IMR-90 (cell line): ENCODE results near the gene ABCG8. TPM values are rescaled to one million over a fixed set of nuclear protein-coding genes. Genes with fewer than 3 reads are reported as not detected.
A peak's percentile ranks its signal among the peaks of the same experiment; 100 is the strongest.

Experiments
- ATAC-seq: fragments of 200-7000 bp; cut with Tn5 transposase; 2 replicates; pipeline ENCODE4 v1.9.1; 2020; ENCODE audit warnings: low read depth, mild to moderate bottlenecking, moderate library complexity
- Bru-seq: library from RNA; stranded (reverse); fragments of 400-500 nt; gene quantifications from one replicate; lab custom pipeline; 2021; lab: Mats Ljungman, UMichigan
- BruChase-seq, 2 experiments: library from RNA; stranded (reverse); fragments of 400-500 nt; gene quantifications; one replicate each; lab custom pipeline; 2021; lab: Mats Ljungman, UMichigan
- BruUV-seq: library from RNA; stranded (reverse); fragments of 400-500 nt; replicated peaks from 2 replicates; lab custom pipeline; 2021; lab: Mats Ljungman, UMichigan
- CTCF ChIA-PET: fragments of 300-600 bp; formaldehyde crosslinking; extraction: SDS; loops from one replicate; lab custom pipeline; 2021; ENCODE audit warnings: antibody characterized with exemption; lab: Yijun Ruan, JAX
- POLR2A ChIA-PET: fragments of 300-600 bp; sonication (Branson Sonifier 250); formaldehyde crosslinking; loops from one replicate; lab custom pipeline; 2022; ENCODE audit warnings: antibody characterized with exemption; ENCODE audit not compliant: unreplicated experiment; lab: Charles Lee
- DNase-seq: peaks from one replicate; pipeline ENCODE4 v3.0.0; 2013
- H2AFZ ChIP-seq: replicated peaks from 2 replicates; pipeline ENCODE3; 2013; ENCODE audit warnings: low read length, mild to moderate bottlenecking; ENCODE audit not compliant: poor library complexity
- H2AK5ac ChIP-seq: 2 replicates; pipeline ENCODE4 v1.6.1; 2013; ENCODE audit warnings: low read depth, low read length, inconsistent platforms
- H2AK9ac ChIP-seq: replicated peaks from 2 replicates; pipeline ENCODE3; 2013; ENCODE audit warnings: mild to moderate bottlenecking, low read depth, low read length, moderate library complexity; ENCODE audit not compliant: poor library complexity
- H2BK120ac ChIP-seq: 2 replicates; pipeline ENCODE4 v1.6.1; 2013; ENCODE audit warnings: low read depth, low read length, inconsistent platforms
- H2BK15ac ChIP-seq: 3 replicates; pipeline ENCODE4 v1.6.1; 2013; ENCODE audit warnings: low read depth, low read length, inconsistent platforms
- H2BK20ac ChIP-seq: 2 replicates; pipeline ENCODE4 v1.6.1; 2013; ENCODE audit warnings: low read depth, mild to moderate bottlenecking, inconsistent platforms, low read length, moderate library complexity
- H2BK5ac ChIP-seq: 2 replicates; pipeline ENCODE4 v1.6.1; 2013; ENCODE audit warnings: mild to moderate bottlenecking, low read depth, low read length, inconsistent platforms; ENCODE audit not compliant: poor library complexity, severe bottlenecking
- H3K14ac ChIP-seq: replicated peaks from 2 replicates; pipeline ENCODE4 v1.6.1; 2013; ENCODE audit warnings: low read depth, low read length, inconsistent platforms
- H3K18ac ChIP-seq: 2 replicates; pipeline ENCODE4 v1.6.1; 2013; ENCODE audit warnings: low read depth, low read length, control low read depth
- H3K23ac ChIP-seq: 2 replicates; pipeline ENCODE4 v1.6.1; 2013; ENCODE audit warnings: low read depth, low read length, inconsistent platforms
- H3K27ac ChIP-seq: 2 replicates; pipeline ENCODE4 v1.5.1; 2013; ENCODE audit warnings: mild to moderate bottlenecking, control low read depth, low read length; ENCODE audit not compliant: insufficient read depth
- H3K27me3 ChIP-seq: 2 replicates; pipeline ENCODE4 v1.6.1; 2013; ENCODE audit warnings: low read length; ENCODE audit not compliant: control insufficient read depth, insufficient read depth
- H3K36me3 ChIP-seq: 2 replicates; pipeline ENCODE4 v1.6.1; 2013; ENCODE audit warnings: low read length, mixed read lengths; ENCODE audit not compliant: control insufficient read depth, insufficient read depth
- H3K4ac ChIP-seq: 2 replicates; pipeline ENCODE4 v1.6.1; 2013; ENCODE audit warnings: low read depth, low read length, inconsistent platforms
- H3K4me1 ChIP-seq: 2 replicates; pipeline ENCODE4 v1.6.1; 2013; ENCODE audit warnings: low read length, mixed read lengths; ENCODE audit not compliant: control insufficient read depth, insufficient read depth
- H3K4me2 ChIP-seq: 2 replicates; pipeline ENCODE4 v1.6.1; 2013; ENCODE audit warnings: low read depth, mild to moderate bottlenecking, control low read depth, low read length, moderate library complexity
- H3K4me3 ChIP-seq: 2 replicates; pipeline ENCODE4 v1.5.1; 2013; ENCODE audit warnings: low read depth, mild to moderate bottlenecking, control low read depth, low read length, moderate library complexity; ENCODE audit not compliant: insufficient read depth
- H3K56ac ChIP-seq: 2 replicates; pipeline ENCODE4 v1.6.1; 2013; ENCODE audit warnings: low read length, inconsistent platforms; ENCODE audit not compliant: insufficient read depth; ENCODE audit errors: extremely low read depth
- H3K79me1 ChIP-seq, 2 experiments: 2 replicates each; pipeline ENCODE4 v1.6.1; 2013; ENCODE audit warnings: low read length in 2 of 2, inconsistent platforms in 1 of 2, low read depth in 1 of 2
- H3K9ac ChIP-seq: 2 replicates; pipeline ENCODE4 v1.6.1; 2013; ENCODE audit warnings: low read depth, low read length, control low read depth
- H3K9me1 ChIP-seq: 2 replicates; pipeline ENCODE4 v1.6.1; 2013; ENCODE audit warnings: low read length, inconsistent platforms; ENCODE audit not compliant: insufficient read depth
- H3K9me3 ChIP-seq: 2 replicates; pipeline ENCODE4 v1.6.1; 2013; ENCODE audit warnings: low read length; ENCODE audit not compliant: control insufficient read depth, insufficient read depth
- H4K20me1 ChIP-seq: 2 replicates; pipeline ENCODE4 v1.6.1; 2013; ENCODE audit warnings: low read length, inconsistent platforms; ENCODE audit not compliant: insufficient read depth
- H4K5ac ChIP-seq: 2 replicates; pipeline ENCODE4 v1.6.1; 2013; ENCODE audit warnings: mild to moderate bottlenecking, low read depth, low read length, control low read depth
- H4K8ac ChIP-seq, 2 experiments: 2 replicates each; pipeline ENCODE4 v1.6.1; 2013; ENCODE audit warnings: low read depth in 2 of 2, low read length in 2 of 2, control low read depth in 1 of 2, inconsistent platforms in 1 of 2
- H4K91ac ChIP-seq: 2 replicates; pipeline ENCODE4 v1.6.1; 2013; ENCODE audit warnings: low read depth, low read length, inconsistent platforms; ENCODE audit not compliant: insufficient read depth
- BHLHE40 ChIP-seq: fragments of 150-350 bp; IDR thresholded peaks from 2 replicates; pipeline ENCODE4 v1.6.1; 2016; ENCODE audit warnings: mild to moderate bottlenecking, low read depth, low read length
- CHD1 ChIP-seq: IDR thresholded peaks from 2 replicates; pipeline ENCODE4 v1.6.1; 2012; ENCODE audit warnings: low read depth, low read length, improper control_type of control experiment
- CTCF ChIP-seq: conservative IDR thresholded peaks from 2 replicates; pipeline ENCODE4 v1.5.1; 2012; ENCODE audit warnings: mild to moderate bottlenecking, low read depth, low read length, improper control_type of control experiment
- ELK1 ChIP-seq: fragments of 150-350 bp; IDR thresholded peaks from 2 replicates; pipeline ENCODE4 v1.6.1; 2016; ENCODE audit warnings: low read depth, mild to moderate bottlenecking, low read length, moderate library complexity, borderline replicate concordance
- FOS ChIP-seq: fragments of 150-350 bp; IDR thresholded peaks from 2 replicates; pipeline ENCODE4 v1.6.1; 2016; ENCODE audit warnings: low read depth, low read length
- MAFK ChIP-seq: IDR thresholded peaks from 2 replicates; pipeline ENCODE4 v1.6.1; 2012; ENCODE audit warnings: low read depth, low read length, improper control_type of control experiment
- MAZ ChIP-seq: IDR thresholded peaks from 2 replicates; pipeline ENCODE4 v1.6.1; 2012; ENCODE audit warnings: low read depth, mild to moderate bottlenecking, low read length, improper control_type of control experiment, moderate library complexity, borderline replicate concordance
- MXI1 ChIP-seq: IDR thresholded peaks from 2 replicates; pipeline ENCODE4 v1.6.1; 2012; ENCODE audit warnings: low read depth, mild to moderate bottlenecking, low read length, moderate library complexity, borderline replicate concordance
- POLR2A ChIP-seq: IDR thresholded peaks from 2 replicates; pipeline ENCODE4 v1.6.1; 2012; ENCODE audit warnings: mild to moderate bottlenecking, low read depth, low read length
- RAD21 ChIP-seq: IDR thresholded peaks from 2 replicates; pipeline ENCODE4 v1.6.1; 2012; ENCODE audit warnings: low read length, improper control_type of control experiment
- RCOR1 ChIP-seq: IDR thresholded peaks from 2 replicates; pipeline ENCODE4 v1.6.1; 2012; ENCODE audit warnings: mild to moderate bottlenecking, low read length, improper control_type of control experiment; ENCODE audit not compliant: insufficient replicate concordance
- RFX5 ChIP-seq: IDR thresholded peaks from 2 replicates; pipeline ENCODE4 v1.8.0; 2012; ENCODE audit warnings: low read depth, mild to moderate bottlenecking, low read length, moderate library complexity
- SMC3 ChIP-seq: fragments of 150-350 bp; IDR thresholded peaks from 2 replicates; pipeline ENCODE4 v1.6.1; 2016; ENCODE audit warnings: low read depth, mild to moderate bottlenecking, antibody characterized with exemption, low read length, moderate library complexity
- WGBS, 2 experiments: methylation state at CpG; one replicate each; pipeline versions ENCODE4 v1.1.5 to v1.1.7; 2013; ENCODE audit warnings: missing lambda C conversion rate in 2 of 2; ENCODE audit not compliant: insufficient read length in 1 of 2; ENCODE audit errors: extremely low coverage in 2 of 2; 5-methylcytosine and 5-hydroxymethylcytosine counted together
- dilution Hi-C: fragments of 300-500 bp; cut with HindIII; formaldehyde crosslinking; loops from one replicate; pipeline ENCODE4 v1.14.3; 2018; ENCODE audit warnings: low sequenced_read_pairs; ENCODE audit not compliant: unreplicated experiment
- in situ Hi-C: fragments of 300-500 bp; cut with MboI; formaldehyde crosslinking; loops from 3 replicates; pipeline ENCODE4 v1.14.3; 2019; ENCODE audit warnings: low sequenced_read_pairs, inconsistent platforms, mixed read lengths
- intact Hi-C: fragments of 100-400 bp; cut with micrococcal nuclease; formaldehyde crosslinking; loops from 2 replicates; pipeline ENCODE4 v1.10.0; 2022
- long read RNA-seq: library from polyadenylated mRNA; unstranded; transcript quantifications from one replicate; pipeline ENCODE4 v2.0.0, GENCODE V29; 2021; ENCODE audit not compliant: unreplicated experiment
- polyA plus RNA-seq, 3 experiments: library from polyadenylated mRNA; depleted of rRNA; stranded (reverse); fragments of >200 nt; gene quantifications; 2 replicates each; pipeline ENCODE4 v1.2.3, GENCODE V29; 2012; ENCODE audit warnings: low replicate concordance in 1 of 3
- total RNA-seq: library from RNA; depleted of rRNA; stranded (reverse); fragments of >200 nt; gene quantifications from 2 replicates; pipeline ENCODE4 v1.2.3, GENCODE V29; 2012; rRNA removed
- TF ChIP-seq, protein P1 (sequence below): fragments of 150-350 bp; IDR thresholded peaks from 2 replicates; pipeline ENCODE4 v1.6.1; 2017; ENCODE audit warnings: mild to moderate bottlenecking, antibody characterized with exemption, low read length, low read depth

The ABCG8 gene
- total RNA-seq (not detected in 2 replicates), polyA plus RNA-seq (2012; rRNA removed) (not detected in 2 replicates), Bru-seq, nascent RNA (not detected), BruChase-seq, experiment 1, labeled RNA remaining after a 6-hour chase (percentile 7 among the genes with signal in this experiment), BruChase-seq, experiment 2, labeled RNA remaining after a 2-hour chase (percentile 3 among the genes with signal in this experiment)
- polyA plus RNA-seq (2012; cell fraction: cytosol; rRNA removed): not detected in 2 replicates
- polyA plus RNA-seq (2012; cell fraction: nucleus; rRNA removed; ENCODE audit: low replicate concordance): not detected in 2 replicates
- long read RNA-seq: 0 reads

- ATAC-seq: no peak
- no peak within 1 kb of the TSS for H4K5ac ChIP-seq
- no peak within 1 kb of the TSS for H3K18ac ChIP-seq
- H3K79me1 ChIP-seq: no peaks in the 10 kb centered on the region
- no peak within 1 kb of the TSS for H3K27ac ChIP-seq
- no peaks in the 10 kb centered on the region for H3K36me3 ChIP-seq
- no peak within 1 kb of the TSS for H3K23ac ChIP-seq
- intact Hi-C loops (no loop called here), in situ Hi-C loops (no loop called here), dilution Hi-C loops (no loop called here)
- H4K91ac ChIP-seq: no peak within 1 kb of the TSS
- H4K8ac ChIP-seq: no peak within 1 kb of the TSS
- no peak within 1 kb of the TSS for H3K9ac ChIP-seq
- no peak within 1 kb of the TSS for H3K4me2 ChIP-seq
- no peak within 1 kb of the TSS for H2BK5ac ChIP-seq
- H2AK5ac ChIP-seq: no peak within 1 kb of the TSS
- WGBS, 2 experiments: 62% methylated on average over 5 of the region's 20 CpGs; no CpG with 5 or more reads in 1 of the 2 experiments
- no peak for DNase-seq
- H2BK20ac ChIP-seq: no peak within 1 kb of the TSS
- H2AFZ ChIP-seq: no peak within 1 kb of the TSS
- no peak within 1 kb of the TSS for H3K4ac ChIP-seq
- H4K20me1 ChIP-seq: no peaks in the 10 kb centered on the region
- H3K4me1 ChIP-seq: no peaks in the 10 kb centered on the region
- BruUV-seq: no TSS peak
- no peak within 1 kb of the TSS for H3K56ac ChIP-seq
- peaks cover 55% of the 10 kb centered on the region for H3K27me3 ChIP-seq
- peak within 1 kb of the TSS; percentile 55 for H2AK9ac ChIP-seq
- no peaks in the 10 kb centered on the region for H3K9me3 ChIP-seq
- H3K14ac ChIP-seq: no peak within 1 kb of the TSS
- H3K4me3 ChIP-seq: no peak within 1 kb of the TSS
- CTCF ChIA-PET: no interaction called here
- H2BK120ac ChIP-seq: no peak within 1 kb of the TSS
- H2BK15ac ChIP-seq: no peak within 1 kb of the TSS
- H3K9me1 ChIP-seq: no peaks in the 10 kb centered on the region
- POLR2A ChIA-PET: no interaction called here
- TF ChIP-seq POLR2A: no peak
- no peak for TF ChIP-seq MAZ
- no peak for TF ChIP-seq RCOR1
- TF ChIP-seq BHLHE40: no peak
- no peak for TF ChIP-seq FOS
- no peak for TF ChIP-seq RAD21
- TF ChIP-seq MAFK: no peak
- TF ChIP-seq ELK1: no peak
- no peak for TF ChIP-seq MXI1
- TF ChIP-seq, protein P1, sequence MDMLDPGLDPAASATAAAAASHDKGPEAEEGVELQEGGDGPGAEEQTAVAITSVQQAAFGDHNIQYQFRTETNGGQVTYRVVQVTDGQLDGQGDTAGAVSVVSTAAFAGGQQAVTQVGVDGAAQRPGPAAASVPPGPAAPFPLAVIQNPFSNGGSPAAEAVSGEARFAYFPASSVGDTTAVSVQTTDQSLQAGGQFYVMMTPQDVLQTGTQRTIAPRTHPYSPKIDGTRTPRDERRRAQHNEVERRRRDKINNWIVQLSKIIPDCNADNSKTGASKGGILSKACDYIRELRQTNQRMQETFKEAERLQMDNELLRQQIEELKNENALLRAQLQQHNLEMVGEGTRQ: no peak
- no peak for TF ChIP-seq RFX5
- TF ChIP-seq CHD1: no peak
- TF ChIP-seq SMC3: no peak
- TF ChIP-seq CTCF: no peak
These were observed at the start of gene ABCG8, which contains the start of gene ABCG5 for GRCh38 chr2:43838560-43839267. TSS of gene ABCG8 (plus strand) at chr2:43838971. CDS start at chr2:43839054, 83 bp downstream. TSS of gene ABCG5 (minus strand) at chr2:43838839. CDS start at chr2:43838679, 160 bp downstream.
